ENCODE measurements around the gene SARM1.
A peak's percentile ranks its signal among the peaks of the same experiment; 100 is the strongest.
"Not testable (repeated sequence)": the region's sequence is repeated elsewhere in the genome, so short reads cannot be mapped to it uniquely, and the experiment has no call there.

SARM1 gene

GRCh38 chr17:28397275-28397674 lies 25.8 kb downstream of the SARM1 start:
- DNase-seq: no peak

GRCh38 chr17:28397687-28398279 lies 26.3 kb downstream of the SARM1 start:
- no peak for DNase-seq

GRCh38 chr17:28398280-28398981 lies 26.9 kb downstream of the SARM1 start:
- DNase-seq: no peak

GRCh38 chr17:28399808-28400207 lies 28.3 kb downstream of the SARM1 start:
- DNase-seq: no peak

GRCh38 chr17:28402224-28402630 lies 30.7 kb downstream of the SARM1 start:
- DNase-seq: no peak

- no peak for DNase-seq
These were observed 31.4 kb downstream of the SARM1 start for GRCh38 chr17:28402844-28403243.

GRCh38 chr17:28404007-28404406 lies 32.5 kb downstream of the SARM1 start:
- DNase-seq: no peak

GRCh38 chr17:28404461-28404811 lies 32.9 kb downstream of the SARM1 start:
- DNase-seq: no peak

GRCh38 chr17:28404812-28405570 lies 33.5 kb downstream of the SARM1 start:
- no peak for DNase-seq

GRCh38 chr17:28405632-28406472 lies 34.4 kb downstream of the SARM1 start, which contains the start of gene SLC46A1:
SLC46A1 (minus strand) TSS chr17:28406212; CDS start chr17:28406114, 98 bp downstream.
- DNase-seq: no peak

- no peak for DNase-seq
These were observed 35.0 kb downstream of the SARM1 start for GRCh38 chr17:28406473-28406814.

- DNase-seq: no peak
These were observed 35.9 kb downstream of the SARM1 start for GRCh38 chr17:28407130-28407973.

- DNase-seq: no peak
These were observed 36.4 kb downstream of the SARM1 start for GRCh38 chr17:28407974-28408306.

GRCh38 chr17:28412099-28412498 lies 40.6 kb downstream of the SARM1 start:
- DNase-seq: no peak

- DNase-seq: no peak
These were observed 42.3 kb downstream of the SARM1 start for GRCh38 chr17:28413804-28414203.

GRCh38 chr17:28415886-28416285 lies 44.4 kb downstream of the SARM1 start:
- DNase-seq: no peak

- peak; percentile 50 for DNase-seq
These were observed 45.3 kb downstream of the SARM1 start for GRCh38 chr17:28416703-28417311.

- peak; percentile 67 for DNase-seq
These were observed 50.4 kb downstream of the SARM1 start for GRCh38 chr17:28421787-28422305.

GRCh38 chr17:28425206-28425605 lies 53.7 kb downstream of the SARM1 start:
- DNase-seq: no peak

GRCh38 chr17:28426081-28426519 lies 54.6 kb downstream of the SARM1 start:
- DNase-seq: no peak

- no peak for DNase-seq
These were observed 55.9 kb downstream of the SARM1 start for GRCh38 chr17:28427371-28427770.

- DNase-seq: not testable (repeated sequence)
These were observed 56.5 kb downstream of the SARM1 start for GRCh38 chr17:28427982-28428381.
